Osteoblast (primary cell): ENCODE measurements around the gene GADD45B. TPM values are rescaled to one million over a fixed set of nuclear protein-coding genes. Genes with fewer than 3 reads are reported as not detected.
"Not testable (repeated sequence)": the region's sequence is repeated elsewhere in the genome, so short reads cannot be mapped to it uniquely, and the experiment has no call there.

Source experiments
- DNase-seq: peaks from one replicate; pipeline ENCODE4 v3.0.0; 2011; ENCODE audit warnings: low spot score, mixed read lengths; ENCODE audit not compliant: insufficient read length; ENCODE audit errors: missing footprints
- H2AFZ ChIP-seq: 2 replicates; pipeline ENCODE4 v1.6.0; 2011; ENCODE audit warnings: mild to moderate bottlenecking, low read length
- H3K27ac ChIP-seq: 2 replicates; pipeline ENCODE4 v1.5.1; 2011; ENCODE audit warnings: mild to moderate bottlenecking, low read depth, low read length, moderate library complexity
- H3K27me3 ChIP-seq: 2 replicates; pipeline ENCODE4 v1.6.0; 2012; ENCODE audit warnings: mild to moderate bottlenecking, control low read depth, inconsistent platforms, low read length, moderate library complexity; ENCODE audit not compliant: insufficient read depth
- H3K36me3 ChIP-seq: 2 replicates; pipeline ENCODE4 v1.5.1; 2011; ENCODE audit warnings: mild to moderate bottlenecking, low read length, control low read depth, moderate library complexity; ENCODE audit not compliant: insufficient read depth
- H3K4me1 ChIP-seq: 2 replicates; pipeline ENCODE4 v1.5.1; 2011; ENCODE audit warnings: mild to moderate bottlenecking, low read length, control low read depth, moderate library complexity; ENCODE audit not compliant: insufficient read depth
- H3K4me2 ChIP-seq: 2 replicates; pipeline ENCODE4 v1.6.0; 2011; ENCODE audit warnings: mild to moderate bottlenecking, low read length; ENCODE audit not compliant: insufficient read depth
- H3K4me3 ChIP-seq: fragments of 200-600 bp; sonication (generic); 3 replicates; pipeline ENCODE4 v1.5.1; 2012; ENCODE audit warnings: mild to moderate bottlenecking, low read length, inconsistent platforms; ENCODE audit not compliant: insufficient read depth
- H3K79me2 ChIP-seq: 2 replicates; pipeline ENCODE4 v1.6.0; 2012; ENCODE audit warnings: mild to moderate bottlenecking, low read length, control low read depth, inconsistent platforms; ENCODE audit not compliant: insufficient read depth
- H3K9me3 ChIP-seq: 2 replicates; pipeline ENCODE4 v1.5.1; 2011; ENCODE audit warnings: low read depth, low read length, control low read depth
- H4K20me1 ChIP-seq: 2 replicates; pipeline ENCODE4 v1.6.0; 2012; ENCODE audit warnings: mild to moderate bottlenecking, low read length, control low read depth; ENCODE audit not compliant: insufficient read depth
- total RNA-seq: library from RNA; depleted of rRNA; stranded (reverse); fragments of >200 nt; gene quantifications from 2 replicates; pipeline ENCODE4 v1.2.3, GENCODE V29; 2012
- TF ChIP-seq, protein P1 (sequence below): IDR thresholded peaks from 2 replicates; pipeline ENCODE4 v1.5.1; 2011; ENCODE audit warnings: mild to moderate bottlenecking, low read depth, low read length, moderate library complexity; ENCODE audit errors: extremely low read depth

Gene GADD45B
- total RNA-seq, 1 donor, result 46.3 TPM

- Histone ChIP-seq H4K20me1 (no peaks in the 10 kb centered on the region), H3K27ac (peak overlapping the region; percentile 75), H3K4me3 (no peak overlapping the region), H3K79me2 (no peaks in the 10 kb centered on the region), H3K4me1 (peaks cover 38% of the 10 kb centered on the region), H3K36me3 (no peaks in the 10 kb centered on the region), H3K27me3 (no peaks in the 10 kb centered on the region), H3K4me2 (peak overlapping the region; percentile 60), H3K9me3 (no peaks in the 10 kb centered on the region), H2AFZ (no peak overlapping the region)
- TF ChIP-seq, protein P1, sequence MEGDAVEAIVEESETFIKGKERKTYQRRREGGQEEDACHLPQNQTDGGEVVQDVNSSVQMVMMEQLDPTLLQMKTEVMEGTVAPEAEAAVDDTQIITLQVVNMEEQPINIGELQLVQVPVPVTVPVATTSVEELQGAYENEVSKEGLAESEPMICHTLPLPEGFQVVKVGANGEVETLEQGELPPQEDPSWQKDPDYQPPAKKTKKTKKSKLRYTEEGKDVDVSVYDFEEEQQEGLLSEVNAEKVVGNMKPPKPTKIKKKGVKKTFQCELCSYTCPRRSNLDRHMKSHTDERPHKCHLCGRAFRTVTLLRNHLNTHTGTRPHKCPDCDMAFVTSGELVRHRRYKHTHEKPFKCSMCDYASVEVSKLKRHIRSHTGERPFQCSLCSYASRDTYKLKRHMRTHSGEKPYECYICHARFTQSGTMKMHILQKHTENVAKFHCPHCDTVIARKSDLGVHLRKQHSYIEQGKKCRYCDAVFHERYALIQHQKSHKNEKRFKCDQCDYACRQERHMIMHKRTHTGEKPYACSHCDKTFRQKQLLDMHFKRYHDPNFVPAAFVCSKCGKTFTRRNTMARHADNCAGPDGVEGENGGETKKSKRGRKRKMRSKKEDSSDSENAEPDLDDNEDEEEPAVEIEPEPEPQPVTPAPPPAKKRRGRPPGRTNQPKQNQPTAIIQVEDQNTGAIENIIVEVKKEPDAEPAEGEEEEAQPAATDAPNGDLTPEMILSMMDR, result no peak
- DNase-seq, result peak; percentile 98
Measured at GRCh38 chr19:2491130-2491801, 15.3 kb downstream of the GADD45B start.

DNA sequence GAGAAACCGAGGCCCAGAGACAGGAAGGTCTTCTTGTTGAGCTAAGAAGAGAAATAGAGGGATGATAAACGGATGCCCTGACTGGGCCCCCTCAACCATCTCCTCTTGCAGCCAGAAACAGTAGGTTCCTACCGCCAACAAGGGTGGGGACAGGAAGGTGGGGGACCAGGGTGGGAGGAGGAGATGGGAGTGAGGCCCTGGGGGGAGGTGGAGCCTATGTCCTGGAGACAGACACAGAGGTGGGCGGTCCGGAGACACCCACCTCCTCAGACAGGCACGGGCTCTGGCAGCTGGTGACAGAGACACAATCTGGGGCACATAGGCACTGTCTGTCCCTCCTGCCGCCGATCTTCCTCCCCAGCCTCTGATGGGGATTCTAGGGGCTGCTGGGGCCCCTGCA, 16.9 kb downstream of the GADD45B start:
- H3K27ac ChIP-seq, result no peak overlapping the region
- no peak overlapping the region for H3K4me2 ChIP-seq
- H3K4me3 ChIP-seq, result no peak overlapping the region
- TF ChIP-seq, protein P1, result no peak
- H3K4me1 ChIP-seq, result peaks cover 38% of the 10 kb centered on the region
- no peaks in the 10 kb centered on the region for H4K20me1 ChIP-seq
- H3K9me3 ChIP-seq, result no peaks in the 10 kb centered on the region
- DNase-seq, result peak; percentile 45
- H3K79me2 ChIP-seq, result no peaks in the 10 kb centered on the region
- no peak overlapping the region for H2AFZ ChIP-seq
- H3K27me3 ChIP-seq, result no peaks in the 10 kb centered on the region
- no peaks in the 10 kb centered on the region for H3K36me3 ChIP-seq

DNA sequence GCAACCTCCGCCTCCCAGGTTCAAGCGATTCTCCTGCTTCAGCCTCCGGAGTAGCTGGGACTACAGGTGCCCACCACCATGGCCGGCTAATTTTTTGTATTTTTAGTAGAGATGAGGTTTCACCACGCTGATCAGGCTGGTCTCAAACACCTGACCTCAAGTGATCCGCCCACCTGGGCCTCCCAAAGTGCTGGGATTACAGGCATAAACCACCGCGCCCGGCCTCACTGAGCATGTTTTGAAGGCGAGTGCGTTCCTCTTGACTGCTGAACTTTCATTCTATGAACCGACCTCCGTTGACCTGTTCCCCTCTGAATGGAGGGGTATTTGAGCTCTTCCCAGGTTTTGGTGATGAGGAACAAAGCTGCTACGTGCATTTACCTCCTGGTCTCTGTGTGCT, 17.5 kb downstream of the GADD45B start:
- H3K27ac ChIP-seq, result peak overlapping the region; percentile 48

DNA sequence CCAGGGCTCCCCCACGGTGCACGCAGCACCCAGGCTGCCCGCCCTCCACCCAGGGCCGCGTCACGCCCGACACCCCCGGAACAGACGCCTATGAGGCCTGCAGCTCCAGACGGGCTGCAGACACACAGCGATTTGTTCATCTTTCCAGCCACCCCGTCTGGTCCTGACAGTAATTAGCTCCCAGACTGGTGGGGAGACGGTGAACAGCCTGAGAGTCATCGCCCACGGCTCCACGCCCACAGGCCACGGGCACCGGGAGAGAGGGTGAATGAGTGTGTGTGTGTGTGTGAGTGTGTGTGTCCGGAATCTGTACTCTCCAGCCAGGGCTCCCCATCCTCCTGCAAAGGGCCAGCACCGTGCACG, 18.1 kb downstream of the GADD45B start:
- peak overlapping the region; percentile 93 for H3K4me2 ChIP-seq
- no peaks in the 10 kb centered on the region for H3K36me3 ChIP-seq
- TF ChIP-seq, protein P1, result no peak
- H3K27me3 ChIP-seq, result no peaks in the 10 kb centered on the region
- H3K9me3 ChIP-seq, result no peaks in the 10 kb centered on the region
- no peaks in the 10 kb centered on the region for H3K79me2 ChIP-seq
- H3K27ac ChIP-seq, result peak overlapping the region; percentile 86
- peak overlapping the region; percentile 79 for H3K4me3 ChIP-seq
- peak; percentile 98 for DNase-seq
- H3K4me1 ChIP-seq, result peaks cover 34% of the 10 kb centered on the region
- no peaks in the 10 kb centered on the region for H4K20me1 ChIP-seq
- peak overlapping the region; percentile 74 for H2AFZ ChIP-seq

More for the DNA sequence above, 17.5 kb downstream of the GADD45B start:
- not testable (repeated sequence) for H4K20me1 ChIP-seq, H3K4me2 ChIP-seq, H2AFZ ChIP-seq, H3K79me2 ChIP-seq, H3K4me3 ChIP-seq, H3K9me3 ChIP-seq, H3K27me3 ChIP-seq, H3K36me3 ChIP-seq
- DNase-seq, result peak; percentile 30
- H3K4me1 ChIP-seq, result peaks cover 38% of the 10 kb centered on the region
